SJSA1 (cell line): ENCODE measurements around the gene SLC2A13. TPM values are rescaled to one million over a fixed set of nuclear protein-coding genes. Genes with fewer than 3 reads are reported as not detected.
"Not testable (repeated sequence)": the region's sequence is repeated elsewhere in the genome, so short reads cannot be mapped to it uniquely, and the experiment has no call there.

Experiments used
- DNase-seq, 2 experiments: peaks; one replicate each; pipeline ENCODE4 v3.0.0-alpha.2; 2015 to 2020; ENCODE audit warnings: low spot score in 2 of 2, low read depth in 1 of 2
- H3K27ac ChIP-seq: fragments of 250-450 bp; sonication (Bioruptor Pico); 2 replicates; pipeline ENCODE4 v1.5.1; 2020; ENCODE audit warnings: mild to moderate bottlenecking, moderate library complexity
- H3K27me3 ChIP-seq: fragments of 250-450 bp; sonication (Bioruptor Pico); replicated peaks from 2 replicates; pipeline ENCODE4 v1.5.1; 2020; ENCODE audit warnings: mild to moderate bottlenecking, moderate library complexity
- H3K36me3 ChIP-seq: fragments of 250-450 bp; sonication (Bioruptor Pico); 2 replicates; pipeline ENCODE4 v1.5.1; 2020; ENCODE audit warnings: mild to moderate bottlenecking
- H3K4me1 ChIP-seq: fragments of 250-450 bp; sonication (Bioruptor Pico); replicated peaks from 2 replicates; pipeline ENCODE4 v1.6.1; 2021; ENCODE audit warnings: mild to moderate bottlenecking
- H3K4me3 ChIP-seq: fragments of 250-450 bp; sonication (Bioruptor Pico); 2 replicates; pipeline ENCODE4 v1.5.1; 2020; ENCODE audit warnings: mild to moderate bottlenecking
- H3K9me3 ChIP-seq: fragments of 250-450 bp; sonication (Bioruptor Pico); replicated peaks from 2 replicates; pipeline ENCODE4 v1.5.1; 2020; ENCODE audit warnings: mild to moderate bottlenecking
- total RNA-seq: library from RNA; depleted of rRNA; stranded (reverse); fragments of >200 nt; shearing (Covaris generic); gene quantifications from 2 replicates; pipeline ENCODE4 v1.2.3, GENCODE V29; 2014

SLC2A13 gene
- total RNA-seq, 1 experiment from 2014 or later = 2.9 TPM

DNA sequence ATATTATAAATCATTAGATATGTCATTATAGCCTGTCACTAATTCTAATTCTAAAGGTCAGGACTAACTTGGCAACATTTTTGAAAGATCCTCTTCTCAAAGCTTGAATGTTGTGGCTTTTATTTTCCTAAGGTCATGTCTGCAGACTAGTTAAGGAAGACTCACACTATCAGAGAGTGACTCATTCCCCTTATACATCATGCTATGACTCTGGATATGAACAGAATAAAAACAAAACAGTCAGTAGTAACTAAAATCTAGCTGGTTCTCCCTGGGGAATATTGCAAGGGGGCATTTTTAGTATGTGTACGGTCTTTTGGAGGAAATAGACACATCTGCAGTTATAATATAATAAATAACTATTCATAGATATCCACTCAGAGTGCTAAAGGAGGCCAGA, 170.6 kb downstream of the SLC2A13 start:
- DNase-seq = no peak
- Histone ChIP-seq H3K36me3 (no peaks in the 10 kb centered on the region), H3K4me3 (no peak overlapping the region), H3K27ac (no peak overlapping the region), H3K27me3 (no peaks in the 10 kb centered on the region), H3K9me3 (no peaks in the 10 kb centered on the region), H3K4me1 (no peaks in the 10 kb centered on the region)

DNA sequence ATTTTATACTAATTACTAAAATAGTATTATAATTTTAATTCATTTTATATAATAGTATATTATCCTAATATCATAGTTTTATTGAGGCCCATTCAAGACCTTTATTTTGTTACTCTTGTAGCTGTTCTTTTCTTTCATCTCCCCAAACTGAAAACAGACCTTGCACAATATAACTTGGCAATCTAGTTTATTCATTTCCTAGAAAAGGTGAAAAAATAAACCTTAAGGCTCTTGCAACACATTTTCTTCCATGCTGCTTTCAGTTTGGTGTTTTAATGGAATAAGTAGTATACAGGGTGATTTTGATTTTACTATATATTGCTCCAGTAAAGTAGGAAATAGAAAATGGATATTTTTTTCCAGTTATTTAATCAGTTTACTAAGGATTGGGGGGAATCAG, 174.0 kb downstream of the SLC2A13 start:
- no peak overlapping the region for H3K27ac ChIP-seq
- H3K27me3 ChIP-seq = no peaks in the 10 kb centered on the region
- H3K36me3 ChIP-seq = no peaks in the 10 kb centered on the region
- no peak for DNase-seq
- no peaks in the 10 kb centered on the region for H3K4me1 ChIP-seq
- H3K9me3 ChIP-seq = no peaks in the 10 kb centered on the region
- no peak overlapping the region for H3K4me3 ChIP-seq

DNA sequence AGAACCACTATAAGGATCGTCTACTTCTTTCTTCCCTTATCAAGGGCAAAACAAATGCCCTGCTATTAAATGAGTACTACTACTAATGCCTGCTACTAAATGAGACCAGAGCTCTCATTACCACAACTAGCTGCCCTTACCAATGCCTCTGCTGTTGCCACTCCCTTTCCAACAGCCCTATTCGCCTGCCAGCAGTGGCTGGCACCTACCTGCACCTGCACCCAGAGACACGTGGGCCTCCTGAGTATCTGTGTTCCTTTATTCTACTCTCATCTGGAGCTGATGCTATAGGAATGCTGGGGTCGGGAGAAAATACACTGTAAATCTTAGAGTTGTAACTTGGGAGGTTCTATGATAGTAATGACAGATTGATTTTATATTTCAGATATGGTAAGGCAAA, 174.7 kb downstream of the SLC2A13 start:
- no peak overlapping the region for H3K27ac ChIP-seq
- DNase-seq = no peak
- H3K9me3 ChIP-seq = no peaks in the 10 kb centered on the region
- no peaks in the 10 kb centered on the region for H3K4me1 ChIP-seq
- no peak overlapping the region for H3K4me3 ChIP-seq
- H3K36me3 ChIP-seq = no peaks in the 10 kb centered on the region
- no peaks in the 10 kb centered on the region for H3K27me3 ChIP-seq

DNA sequence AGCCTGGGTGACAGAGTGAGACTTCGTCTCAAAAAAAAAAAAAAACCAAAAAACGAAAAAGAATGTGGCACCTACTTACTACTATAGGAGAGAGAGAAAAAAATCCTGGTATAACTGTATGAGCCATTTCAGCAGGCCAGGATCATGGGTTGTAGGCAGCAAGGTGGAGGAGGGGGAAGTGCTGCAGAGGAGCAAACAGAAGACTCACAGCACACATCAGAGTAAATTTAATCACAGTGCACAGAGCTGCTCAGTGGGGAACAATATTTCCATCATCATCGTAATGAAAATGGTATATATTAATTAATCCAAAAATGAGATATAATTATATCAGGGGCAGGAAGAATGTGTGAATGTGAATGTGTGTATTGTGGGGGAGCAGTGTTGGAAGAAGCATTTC, 175.8 kb downstream of the SLC2A13 start:
- Histone ChIP-seq H3K27me3 (no peaks in the 10 kb centered on the region), H3K36me3 (no peaks in the 10 kb centered on the region), H3K4me3 (no peak overlapping the region), H3K9me3 (no peaks in the 10 kb centered on the region), H3K4me1 (no peaks in the 10 kb centered on the region), H3K27ac (no peak overlapping the region)
- no peak for DNase-seq

DNA sequence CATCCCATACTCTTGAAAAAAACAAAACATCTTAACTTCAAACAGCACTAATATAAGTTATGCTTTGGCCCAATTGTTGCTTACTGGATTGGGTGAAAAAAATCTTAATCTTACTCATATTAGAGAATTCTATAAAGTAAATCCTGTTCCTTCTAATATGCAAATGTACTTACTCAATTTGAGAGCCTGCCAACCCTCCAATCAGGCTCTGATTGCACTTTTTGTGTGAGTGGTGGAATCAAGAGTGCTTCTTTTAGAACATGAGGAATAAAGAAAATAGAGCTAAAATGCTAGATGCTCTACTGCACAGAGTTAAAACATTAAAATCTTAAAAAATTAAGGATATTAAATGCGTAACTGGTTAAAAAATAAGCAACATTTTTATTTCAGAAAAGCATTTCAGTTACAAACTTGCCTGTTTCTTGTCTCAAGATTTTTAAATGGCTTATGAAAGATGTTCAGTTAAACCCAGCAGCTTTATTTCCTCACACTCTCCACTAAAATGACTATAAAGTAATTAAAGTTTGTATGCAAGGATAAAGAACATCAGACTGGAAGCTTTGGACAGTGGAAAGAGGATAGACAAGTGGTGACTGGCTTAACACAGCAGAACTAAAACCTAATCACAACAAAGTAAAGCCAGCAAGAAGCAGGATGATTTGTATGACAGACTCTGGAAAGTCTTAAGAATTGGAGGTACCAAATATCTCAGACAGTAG, 177.5 kb downstream of the SLC2A13 start:
- no peaks in the 10 kb centered on the region for H3K27me3 ChIP-seq
- H3K4me3 ChIP-seq = no peak overlapping the region
- H3K27ac ChIP-seq = no peak overlapping the region
- H3K36me3 ChIP-seq = no peaks in the 10 kb centered on the region
- H3K9me3 ChIP-seq = no peaks in the 10 kb centered on the region
- no peak for DNase-seq
- no peaks in the 10 kb centered on the region for H3K4me1 ChIP-seq

DNA sequence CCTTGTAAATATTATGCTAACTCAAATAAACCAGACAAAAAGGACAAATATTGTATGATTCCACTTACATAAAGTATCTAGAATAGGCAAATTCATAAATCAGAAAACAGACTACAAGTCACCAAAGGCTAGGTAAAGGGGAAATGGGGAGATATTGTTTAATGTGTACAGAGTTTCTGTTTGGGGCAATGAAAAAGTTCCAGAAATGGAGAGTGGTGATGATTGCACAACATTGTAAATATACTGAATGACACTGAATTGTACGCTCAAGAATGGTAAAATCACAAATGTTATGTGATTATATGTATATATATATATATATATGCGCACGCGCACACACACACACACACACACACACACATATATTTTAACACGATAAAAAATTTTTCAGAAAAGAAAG, 182.5 kb downstream of the SLC2A13 start:
- Histone ChIP-seq H3K27me3 (no peaks in the 10 kb centered on the region), H3K4me3 (no peak overlapping the region), H3K9me3 (no peaks in the 10 kb centered on the region), H3K4me1 (no peaks in the 10 kb centered on the region), H3K27ac (no peak overlapping the region), H3K36me3 (no peaks in the 10 kb centered on the region)
- DNase-seq = no peak

DNA sequence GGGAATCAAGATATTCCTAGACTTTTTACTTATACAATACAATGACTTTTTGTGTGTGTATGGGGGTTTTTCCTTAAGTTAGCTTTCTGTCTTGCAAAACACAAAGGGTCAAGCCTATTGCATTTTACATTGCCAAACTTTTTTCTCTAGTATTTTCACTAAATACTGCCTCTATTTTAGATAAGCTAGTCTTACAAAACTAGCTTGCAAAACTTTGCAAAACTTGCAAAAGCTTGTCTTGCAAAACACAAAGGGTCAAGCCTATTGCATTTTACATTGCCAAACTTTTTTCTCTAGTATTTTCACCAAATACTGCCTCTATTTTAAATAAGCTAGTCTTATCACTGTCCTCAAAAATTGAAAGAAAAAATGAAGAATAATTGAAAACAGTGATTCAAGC, 183.3 kb downstream of the SLC2A13 start:
- H3K36me3 ChIP-seq, H3K27me3 ChIP-seq, DNase-seq, H3K9me3 ChIP-seq, H3K4me1 ChIP-seq, H3K4me3 ChIP-seq, H3K27ac ChIP-seq: not testable (repeated sequence)

DNA sequence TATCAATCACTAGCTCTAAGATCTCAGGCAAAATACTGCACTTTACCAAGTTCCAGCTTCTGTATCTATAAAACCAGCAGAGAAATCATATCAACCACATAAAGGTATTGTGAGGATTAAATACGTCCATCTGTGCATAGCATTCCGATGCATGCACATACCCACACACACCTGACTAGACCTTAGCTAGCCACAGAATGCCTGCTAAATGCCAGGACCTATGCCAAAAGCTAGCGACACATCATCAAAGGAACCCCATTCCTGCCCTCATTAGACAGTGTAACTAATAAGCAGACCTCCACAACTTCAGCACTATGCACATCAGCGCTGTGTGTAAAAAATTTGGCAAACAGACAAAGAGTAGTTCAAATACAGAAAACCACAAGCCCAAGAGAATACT, 185.2 kb downstream of the SLC2A13 start:
- Histone ChIP-seq H3K36me3 (no peaks in the 10 kb centered on the region), H3K9me3 (no peaks in the 10 kb centered on the region), H3K27ac (no peak overlapping the region), H3K27me3 (no peaks in the 10 kb centered on the region), H3K4me1 (no peaks in the 10 kb centered on the region), H3K4me3 (no peak overlapping the region)
- no peak for DNase-seq

DNA sequence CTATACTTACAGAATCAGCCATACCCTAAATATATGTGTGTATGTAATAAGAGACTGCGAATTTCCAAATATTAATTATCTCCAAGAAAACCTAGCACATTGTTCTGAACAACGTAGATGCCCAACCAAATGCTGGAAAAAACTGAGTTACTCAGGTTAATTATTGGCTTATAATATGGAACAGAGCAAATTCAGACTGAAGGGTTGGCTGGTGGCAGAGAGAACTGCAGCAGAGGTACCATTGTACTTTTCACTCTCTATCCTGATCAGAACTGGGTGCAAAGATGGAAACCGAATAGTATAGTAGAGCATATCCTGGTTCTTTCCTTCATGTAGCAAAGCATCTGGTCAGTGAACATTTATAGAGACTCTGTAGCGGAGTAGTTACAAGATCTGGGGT, 185.7 kb downstream of the SLC2A13 start:
- Histone ChIP-seq H3K27me3 (no peaks in the 10 kb centered on the region), H3K4me1 (no peaks in the 10 kb centered on the region), H3K36me3 (no peaks in the 10 kb centered on the region), H3K9me3 (no peaks in the 10 kb centered on the region), H3K4me3 (no peak overlapping the region), H3K27ac (no peak overlapping the region)
- DNase-seq = no peak

DNA sequence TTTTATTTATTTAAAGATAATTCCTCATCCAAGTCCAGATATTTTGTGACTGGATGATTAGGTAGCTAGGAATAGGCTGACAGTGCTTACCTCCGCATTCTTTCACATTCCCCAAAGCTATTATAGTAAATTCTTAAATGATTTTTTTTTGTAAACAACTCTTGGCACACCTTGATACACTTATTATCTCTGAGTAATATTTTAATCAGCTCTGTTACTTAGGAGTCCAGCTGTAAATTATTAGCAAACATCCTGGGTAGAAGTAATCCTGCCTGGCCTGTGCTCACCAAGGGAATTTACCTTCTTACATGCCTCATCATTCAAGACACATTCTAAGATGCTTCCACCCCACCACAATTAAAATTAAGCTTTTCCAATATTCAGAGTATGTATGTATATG, 186.1 kb downstream of the SLC2A13 start:
- H3K27ac ChIP-seq = no peak overlapping the region
- no peaks in the 10 kb centered on the region for H3K36me3 ChIP-seq
- no peaks in the 10 kb centered on the region for H3K27me3 ChIP-seq
- DNase-seq = no peak
- H3K9me3 ChIP-seq = no peaks in the 10 kb centered on the region
- H3K4me1 ChIP-seq = no peaks in the 10 kb centered on the region
- H3K4me3 ChIP-seq = no peak overlapping the region

DNA sequence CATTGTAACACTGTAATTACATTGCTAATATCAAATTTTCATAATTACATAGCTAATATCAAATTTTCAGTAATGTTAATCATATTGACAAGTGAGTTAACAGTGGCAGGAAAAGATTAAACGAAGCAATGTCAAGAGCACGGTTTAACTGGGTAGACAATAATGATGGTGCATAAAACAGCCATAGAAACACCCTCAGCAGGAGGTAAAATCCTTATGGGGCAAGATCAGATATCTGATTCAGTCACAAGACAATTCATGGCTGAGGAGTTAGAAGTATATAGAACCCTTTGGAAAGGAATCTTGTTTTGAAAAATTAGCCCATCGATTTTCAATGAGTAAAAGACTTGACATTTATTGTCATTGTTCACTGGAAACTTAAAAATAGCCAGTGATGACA, 190.6 kb downstream of the SLC2A13 start:
- Histone ChIP-seq H3K9me3 (no peaks in the 10 kb centered on the region), H3K36me3 (no peaks in the 10 kb centered on the region), H3K4me1 (no peaks in the 10 kb centered on the region), H3K27ac (no peak overlapping the region), H3K27me3 (no peaks in the 10 kb centered on the region), H3K4me3 (no peak overlapping the region)
- no peak for DNase-seq

DNA sequence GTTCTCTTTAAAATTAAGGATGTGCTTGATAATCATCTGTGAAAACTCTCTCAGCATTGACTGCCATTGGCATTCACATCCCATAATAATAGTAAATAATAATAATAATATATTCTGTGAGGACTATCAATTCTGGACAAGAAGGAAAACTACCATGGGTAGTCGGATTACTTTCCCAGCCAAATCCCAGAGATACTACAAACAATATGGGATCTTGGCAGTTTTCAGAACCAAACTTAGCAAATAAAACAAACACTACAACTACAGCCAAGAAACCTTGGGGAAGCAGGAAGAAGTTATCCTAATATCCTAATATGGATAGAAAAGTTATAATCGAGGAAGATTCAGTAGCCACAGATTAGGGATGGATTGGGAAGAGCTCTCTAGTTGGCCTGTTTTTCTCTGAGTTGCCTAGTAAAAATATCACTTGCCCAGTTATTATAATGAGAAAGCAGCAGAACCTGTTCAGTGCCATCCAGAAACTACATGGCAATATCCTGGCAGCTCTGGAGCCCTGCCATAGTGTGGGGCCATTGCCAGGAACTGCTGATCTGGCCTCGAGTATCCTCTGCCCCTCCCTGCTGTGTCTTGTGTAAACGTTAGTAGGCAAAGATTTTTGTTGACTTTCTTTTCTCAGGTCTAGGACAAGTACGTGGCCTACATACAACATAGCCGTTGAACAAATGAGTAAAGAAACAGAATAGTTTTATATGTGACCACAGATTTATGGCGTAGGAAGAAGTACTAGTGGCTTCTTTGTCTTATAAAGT, 193.5 kb downstream of the SLC2A13 start:
- H3K9me3 ChIP-seq = no peaks in the 10 kb centered on the region

DNA sequence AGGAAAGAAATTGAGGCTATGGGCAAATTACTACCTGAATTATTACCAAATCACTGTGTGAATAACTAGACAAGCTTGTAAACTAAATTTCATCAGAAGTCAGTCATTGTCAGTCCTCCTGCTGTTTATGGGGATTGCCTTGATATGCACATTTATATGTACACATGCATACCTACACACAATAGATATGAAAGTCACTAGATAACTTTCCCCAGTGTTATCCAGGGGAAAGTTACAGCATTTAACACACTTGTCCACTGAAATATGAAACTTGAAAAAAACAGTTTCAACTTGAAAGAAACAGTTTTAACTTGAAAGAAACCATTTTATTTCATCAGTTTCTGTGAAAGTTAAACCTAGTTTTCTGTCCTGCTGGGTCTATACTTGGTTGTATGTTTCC, 199.6 kb downstream of the SLC2A13 start:
- DNase-seq = no peak
- Histone ChIP-seq H3K27ac (no peak overlapping the region), H3K36me3 (no peaks in the 10 kb centered on the region), H3K4me3 (no peak overlapping the region), H3K27me3 (no peaks in the 10 kb centered on the region), H3K9me3 (no peaks in the 10 kb centered on the region), H3K4me1 (no peaks in the 10 kb centered on the region)

More for the DNA sequence above, 193.5 kb downstream of the SLC2A13 start:
- Histone ChIP-seq H3K4me3 (no peak overlapping the region), H3K27ac (no peak overlapping the region), H3K27me3 (no peaks in the 10 kb centered on the region), H3K36me3 (no peaks in the 10 kb centered on the region), H3K4me1 (no peaks in the 10 kb centered on the region)
- no peak for DNase-seq

DNA sequence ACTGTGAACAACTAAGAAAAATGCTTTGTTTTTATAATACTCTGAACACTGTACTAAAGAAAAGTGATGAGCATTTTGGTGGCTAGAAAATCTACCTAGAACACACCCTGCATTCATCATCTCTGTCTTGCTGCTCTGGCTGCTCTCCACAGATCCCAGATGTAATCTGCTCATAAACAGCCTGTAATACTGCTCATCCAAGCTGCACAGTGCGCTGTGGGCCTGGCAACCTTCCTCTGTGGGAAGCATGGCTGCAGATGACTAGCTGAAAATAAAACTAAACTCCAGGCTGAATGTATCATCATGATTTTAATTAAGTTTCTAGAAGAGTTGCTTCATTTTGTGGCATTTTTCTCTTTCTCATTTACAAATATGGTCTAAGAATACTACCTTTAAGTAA, 200.7 kb downstream of the SLC2A13 start:
- Histone ChIP-seq H3K27me3 (no peaks in the 10 kb centered on the region), H3K27ac (no peak overlapping the region), H3K4me3 (no peak overlapping the region), H3K9me3 (no peaks in the 10 kb centered on the region), H3K36me3 (no peaks in the 10 kb centered on the region), H3K4me1 (no peaks in the 10 kb centered on the region)
- DNase-seq = no peak
